Measurements from ENCODE around the gene USP46.

USP46 gene

DNA sequence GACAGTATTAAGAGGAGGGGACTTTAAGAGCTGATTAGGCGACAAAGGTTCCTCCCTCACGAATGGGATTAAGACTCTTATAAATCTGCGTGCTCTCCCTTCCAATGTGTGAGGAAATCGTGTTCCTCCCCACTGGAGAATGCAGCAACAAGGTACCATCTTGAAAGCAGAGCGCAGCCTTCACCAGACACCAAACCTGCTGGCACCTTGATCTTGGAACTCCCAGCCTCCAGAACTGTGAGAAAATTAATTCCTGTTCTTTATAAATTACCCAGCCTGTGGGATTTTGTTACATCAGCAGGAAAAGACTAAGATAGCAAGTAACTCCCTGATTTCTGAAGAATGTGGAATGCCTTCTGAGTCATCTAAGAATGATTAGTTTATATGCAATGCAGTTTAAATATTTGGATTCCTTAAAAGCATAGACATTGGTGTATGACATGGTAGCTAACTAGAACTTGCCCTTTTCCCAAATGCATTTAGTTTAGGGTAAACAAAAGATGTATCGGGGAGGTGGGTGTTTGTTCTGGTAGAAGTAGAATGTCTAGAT, 86.1 kb downstream of the USP46 start:
- no peak overlapping the region for H3K4me3 ChIP-seq (ENCODE audit: low read depth, low read length)
- in situ Hi-C loops (cut with HindIII; ENCODE audit: low sequenced_read_pairs) = no loop called here
- TF ChIP-seq, protein P1, sequence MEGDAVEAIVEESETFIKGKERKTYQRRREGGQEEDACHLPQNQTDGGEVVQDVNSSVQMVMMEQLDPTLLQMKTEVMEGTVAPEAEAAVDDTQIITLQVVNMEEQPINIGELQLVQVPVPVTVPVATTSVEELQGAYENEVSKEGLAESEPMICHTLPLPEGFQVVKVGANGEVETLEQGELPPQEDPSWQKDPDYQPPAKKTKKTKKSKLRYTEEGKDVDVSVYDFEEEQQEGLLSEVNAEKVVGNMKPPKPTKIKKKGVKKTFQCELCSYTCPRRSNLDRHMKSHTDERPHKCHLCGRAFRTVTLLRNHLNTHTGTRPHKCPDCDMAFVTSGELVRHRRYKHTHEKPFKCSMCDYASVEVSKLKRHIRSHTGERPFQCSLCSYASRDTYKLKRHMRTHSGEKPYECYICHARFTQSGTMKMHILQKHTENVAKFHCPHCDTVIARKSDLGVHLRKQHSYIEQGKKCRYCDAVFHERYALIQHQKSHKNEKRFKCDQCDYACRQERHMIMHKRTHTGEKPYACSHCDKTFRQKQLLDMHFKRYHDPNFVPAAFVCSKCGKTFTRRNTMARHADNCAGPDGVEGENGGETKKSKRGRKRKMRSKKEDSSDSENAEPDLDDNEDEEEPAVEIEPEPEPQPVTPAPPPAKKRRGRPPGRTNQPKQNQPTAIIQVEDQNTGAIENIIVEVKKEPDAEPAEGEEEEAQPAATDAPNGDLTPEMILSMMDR (IDR thresholded peaks at IDR 0.05; ENCODE audit: low read depth, low read length, missing control alignments) = no peak
- peak; percentile 13 for DNase-seq (ENCODE audit: low read depth)

DNA sequence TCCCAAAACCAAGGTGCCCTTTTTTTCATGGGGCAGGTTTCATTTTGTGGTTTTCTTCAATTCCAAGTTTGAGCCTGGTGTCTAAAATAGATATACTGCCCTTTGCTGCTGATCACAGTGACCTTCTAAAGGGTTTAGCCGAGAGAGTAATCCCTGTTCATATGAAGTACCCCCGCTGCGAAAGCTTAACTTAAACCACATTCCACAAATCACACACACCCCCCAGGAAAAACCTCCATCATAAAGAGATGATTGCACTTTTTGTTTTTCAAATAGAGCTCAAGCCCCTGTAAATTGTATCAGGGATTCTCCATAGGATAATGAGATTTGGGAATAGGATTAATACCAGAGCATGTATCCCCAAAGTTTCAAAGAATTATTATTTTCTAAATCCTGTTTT, 90.8 kb downstream of the USP46 start:
- TF ChIP-seq, protein P1 (IDR thresholded peaks at IDR 0.05; ENCODE audit: low read depth, low read length, missing control alignments) = no peak
- in situ Hi-C loops (cut with HindIII; ENCODE audit: low sequenced_read_pairs) = no loop called here

DNA sequence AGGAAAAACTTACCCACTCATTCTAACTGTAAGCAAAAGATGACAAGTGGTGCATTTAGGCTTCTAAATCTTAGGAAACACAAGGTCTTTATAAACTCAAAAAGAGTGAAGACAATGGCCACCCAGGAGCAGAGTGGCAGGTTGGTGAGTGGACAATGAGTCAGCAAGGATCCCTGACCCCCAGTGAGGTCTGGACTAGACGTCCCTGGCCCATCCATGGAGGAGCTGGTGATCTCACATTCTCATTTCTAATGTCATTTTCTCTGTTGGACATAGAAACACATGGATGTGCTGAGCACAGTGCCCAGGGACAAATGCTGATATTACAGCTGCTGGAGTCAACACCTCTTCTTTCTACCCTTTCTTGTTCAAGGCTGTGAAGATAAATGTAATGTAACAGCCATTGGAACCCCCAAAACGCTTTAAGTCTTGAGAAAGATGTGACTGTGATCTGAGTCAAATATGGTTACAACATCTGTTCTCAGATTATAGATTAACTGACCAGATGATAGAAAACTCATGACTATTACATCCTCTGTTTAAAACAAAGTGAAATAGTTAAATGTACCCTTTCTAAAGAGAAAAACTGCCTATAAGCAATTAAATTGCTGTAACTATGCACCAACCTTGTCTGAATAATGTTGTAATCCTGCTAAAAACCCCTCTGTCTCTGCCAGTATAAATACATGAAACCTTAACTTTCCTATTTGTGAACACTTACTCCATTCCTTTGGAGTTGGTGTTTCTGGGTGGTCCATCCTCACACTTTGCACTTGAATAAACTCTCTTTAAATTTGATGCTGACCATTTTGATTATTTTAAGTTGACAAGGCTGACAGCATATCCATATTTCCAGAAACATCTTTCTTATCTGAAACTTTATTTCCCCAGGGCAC, 92.7 kb downstream of the USP46 start:
- H3K4me3 ChIP-seq (ENCODE audit: low read depth, low read length) = no peak overlapping the region
- no peak for DNase-seq (ENCODE audit: low read depth)
- in situ Hi-C loops (cut with HindIII; ENCODE audit: low sequenced_read_pairs) = no loop called here
- TF ChIP-seq, protein P1 (IDR thresholded peaks at IDR 0.05; ENCODE audit: low read depth, low read length, missing control alignments) = no peak

More for the DNA sequence above, 90.8 kb downstream of the USP46 start:
- DNase-seq (ENCODE audit: low read depth) = no peak
- H3K4me3 ChIP-seq (ENCODE audit: low read depth, low read length) = no peak overlapping the region

DNA sequence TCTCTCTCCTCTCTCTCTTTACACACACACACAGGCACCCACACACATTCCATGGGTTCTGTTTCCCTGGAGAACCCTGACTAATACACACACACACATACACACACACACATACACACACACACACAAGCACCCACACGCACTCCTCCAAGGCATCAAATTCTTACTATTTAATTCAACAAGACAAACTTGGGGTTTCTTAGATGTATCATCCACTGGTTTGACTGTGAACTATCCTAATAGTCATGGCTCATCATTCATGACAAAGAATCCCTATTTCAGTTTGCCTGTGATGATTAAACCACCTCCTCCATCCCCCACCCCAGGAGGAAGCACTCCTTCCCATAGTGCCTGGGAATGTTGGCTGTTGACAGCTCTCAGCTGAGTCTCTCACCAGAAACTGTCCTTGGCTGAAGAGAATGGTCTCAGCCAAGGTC, 98.2 kb downstream of the USP46 start:
- no peak for DNase-seq (ENCODE audit: low read depth)
- in situ Hi-C loops (cut with HindIII; ENCODE audit: low sequenced_read_pairs) = no loop called here
- TF ChIP-seq, protein P1 (IDR thresholded peaks at IDR 0.05; ENCODE audit: low read depth, low read length, missing control alignments) = no peak
- H3K4me3 ChIP-seq (ENCODE audit: low read depth, low read length) = no peak overlapping the region

- in situ Hi-C loops (cut with HindIII; ENCODE audit: low sequenced_read_pairs) = no loop called here
- H3K4me3 ChIP-seq (ENCODE audit: low read depth, low read length) = no peak overlapping the region
- DNase-seq (ENCODE audit: low read depth) = no peak
- TF ChIP-seq, protein P1 (IDR thresholded peaks at IDR 0.05; ENCODE audit: low read depth, low read length, missing control alignments) = no peak
Measured at GRCh38 chr4:52555356-52555716, 103.8 kb downstream of the USP46 start.

- H3K4me3 ChIP-seq (ENCODE audit: low read depth, low read length) = no peak overlapping the region
- in situ Hi-C loops (cut with HindIII; ENCODE audit: low sequenced_read_pairs) = no loop called here
- DNase-seq (ENCODE audit: low read depth) = no peak
- TF ChIP-seq, protein P1 (IDR thresholded peaks at IDR 0.05; ENCODE audit: low read depth, low read length, missing control alignments) = no peak
Measured at GRCh38 chr4:52554612-52555355, 104.3 kb downstream of the USP46 start.
